ENCODE results near the gene ODF2L. TPM values are rescaled to one million over a fixed set of nuclear protein-coding genes. Genes with fewer than 3 reads are reported as not detected.

The ODF2L gene
- total RNA-seq, 1 experiment from 2014 or later, result 14.4 TPM

DNA sequence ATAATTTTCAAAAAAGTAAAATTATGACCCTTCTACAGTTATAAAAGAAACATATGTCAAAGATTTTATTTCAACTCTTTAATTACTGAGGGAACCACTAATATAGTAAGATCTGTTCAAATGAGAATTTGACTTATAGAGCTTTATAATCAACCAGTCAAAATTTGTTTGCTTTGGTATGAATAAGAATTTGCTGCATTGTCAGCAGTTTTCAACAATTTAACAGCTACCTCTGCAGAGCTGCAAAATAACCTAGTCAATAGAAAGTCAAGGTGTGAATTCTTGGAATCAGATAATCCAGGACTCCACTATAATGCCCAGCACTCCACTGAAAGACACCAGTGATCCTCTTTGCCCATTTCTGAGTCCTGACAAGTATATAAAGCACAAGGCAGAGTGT lies 78.2 kb downstream of the ODF2L start:
- DNase-seq (ENCODE audit: low spot score), result no peak

DNA sequence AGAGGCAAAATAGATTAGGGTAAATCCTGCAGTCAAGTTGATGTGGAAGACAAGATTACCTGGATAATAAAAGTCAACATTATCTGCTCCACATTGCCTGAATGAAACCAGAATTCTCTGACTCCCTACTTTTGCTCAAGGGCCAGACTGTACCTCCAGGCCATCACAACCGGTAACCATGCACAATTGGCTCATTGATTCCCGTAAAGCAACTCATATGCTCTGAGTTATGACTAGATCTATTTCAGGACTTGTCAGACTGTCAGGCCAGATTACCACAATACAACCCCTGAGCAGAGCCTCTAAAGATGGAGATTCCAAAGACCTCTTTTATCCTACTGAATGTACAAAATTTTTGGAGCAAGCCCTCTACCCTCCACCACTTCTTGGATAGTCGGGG lies 90.4 kb downstream of the ODF2L start:
- DNase-seq (ENCODE audit: low spot score), result no peak

DNA sequence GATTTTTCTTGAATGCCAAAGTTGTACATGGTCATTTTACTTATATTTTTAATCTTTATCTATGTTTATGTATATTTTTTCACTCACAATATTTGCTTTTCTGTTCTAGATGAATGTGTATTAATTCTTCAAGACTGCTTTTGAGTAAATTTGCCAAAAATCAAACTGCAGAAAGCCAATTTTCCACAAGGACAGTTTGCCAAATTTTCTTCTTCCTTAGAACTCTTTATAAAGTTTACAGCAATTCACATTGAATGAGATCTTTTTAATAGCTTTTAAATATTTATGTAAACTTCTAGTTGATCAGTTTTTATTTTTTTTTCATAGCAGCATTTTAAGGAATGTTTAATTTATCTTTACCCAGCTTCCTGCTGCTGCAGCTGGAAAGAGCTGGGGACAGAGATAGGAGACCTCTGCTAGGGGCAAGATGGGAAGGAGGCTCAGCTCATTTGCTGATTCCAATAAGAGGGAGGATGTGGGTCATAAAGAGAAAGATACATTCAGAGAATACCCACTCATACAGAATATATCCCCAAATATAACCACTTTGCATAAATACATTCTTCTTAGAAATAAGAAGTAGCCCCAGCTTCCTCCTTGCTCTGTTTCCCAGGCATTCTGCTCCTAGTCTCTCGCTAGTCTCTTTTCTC lies 93.0 kb downstream of the ODF2L start:
- no peak for DNase-seq (ENCODE audit: low spot score)

Other genes starting within 250 kb of the ODF2L start
- gene COL24A1, start 239.6 kb downstream of the ODF2L start, total RNA-seq (2014; rRNA removed; shearing (Covaris generic)), result 0.78 and 0.91 TPM in 2 replicates
- 0.06 and 0.16 TPM in 2 replicates for gene CLCA2, start 27.8 kb upstream of the ODF2L start, total RNA-seq (2014; rRNA removed; shearing (Covaris generic))
- not detected in 2 replicates for gene CLCA1, start 72.6 kb upstream of the ODF2L start, total RNA-seq (2014; rRNA removed; shearing (Covaris generic))
- not detected in 2 replicates for gene CLCA4, start 150.8 kb upstream of the ODF2L start, total RNA-seq (2014; rRNA removed; shearing (Covaris generic))

All from H4 (cell line).